Gastrocnemius medialis (tissue), 4 donors: ENCODE data around the gene CFHR4.
"Not testable (repeated sequence)": the region's sequence is repeated elsewhere in the genome, so short reads cannot be mapped to it uniquely, and the experiment has no call there.

Experiments
- CTCF ChIP-seq, 5 experiments: fragments of 450-650 bp in 3 of 5; fragments of 200-600 bp in 2 of 5; sonication (generic) in 2 of 5; IDR thresholded peaks in 4 of 5; conservative IDR thresholded peaks in 1 of 5; 1 replicate in 4 of 5; 2 replicates in 1 of 5; pipeline ENCODE4 v1.5.1; 2016 to 2019; ENCODE audit warnings: antibody characterized with exemption in 5 of 5, mild to moderate bottlenecking in 3 of 5, moderate library complexity in 3 of 5
- POLR2A ChIP-seq, 2 donors: fragments of 450-650 bp; IDR thresholded peaks; one replicate each; pipeline ENCODE4 v1.6.1; 2017; ENCODE audit warnings: antibody characterized with exemption in 2 of 2, mild to moderate bottlenecking in 2 of 2, moderate library complexity in 2 of 2

- not testable (repeated sequence) for TF ChIP-seq CTCF (IDR thresholded peaks at IDR 0.05 in 4 of 5, conservative IDR thresholded peaks at IDR 0.05 in 1 of 5); POLR2A (IDR thresholded peaks at IDR 0.05)
Measured at GRCh38 chr1:196941474-196941873, 53.6 kb downstream of the CFHR4 start.
